HL-60 (cell line): ENCODE measurements around the gene SH3RF3.

Experiments
- DNase-seq, 2 experiments: peaks; one replicate each; pipeline ENCODE4 v3.0.0-alpha.2; 2010 to 2020; ENCODE audit warnings: low read depth in 1 of 2, low spot score in 1 of 2
- H3K27ac ChIP-seq: fragments of 250-450 bp; sonication (Bioruptor Pico); replicated peaks from 2 replicates; pipeline ENCODE4 v1.5.1; 2020; ENCODE audit warnings: mild to moderate bottlenecking, moderate library complexity
- H3K27me3 ChIP-seq: fragments of 250-450 bp; sonication (Bioruptor Pico); 2 replicates; pipeline ENCODE4 v1.5.1; 2021; ENCODE audit warnings: mild to moderate bottlenecking, moderate library complexity; ENCODE audit not compliant: insufficient read depth, poor library complexity, severe bottlenecking
- H3K4me3 ChIP-seq: replicated peaks from 2 replicates; pipeline ENCODE4 v1.5.1; 2011; ENCODE audit warnings: mild to moderate bottlenecking, control low read depth, low read length; ENCODE audit not compliant: insufficient read depth
- GABPA ChIP-seq: IDR thresholded peaks from 2 replicates; pipeline ENCODE4 v1.6.1; 2012; ENCODE audit warnings: low read depth
- POLR2AphosphoS5 ChIP-seq: IDR thresholded peaks from 2 replicates; pipeline ENCODE4 v1.6.1; 2012; ENCODE audit warnings: low read depth
- SPI1 ChIP-seq: IDR thresholded peaks from 2 replicates; pipeline ENCODE4 v1.6.1; 2012; ENCODE audit warnings: low read depth, mild to moderate bottlenecking, borderline replicate concordance
- TF ChIP-seq, protein P1 (sequence below): IDR thresholded peaks from one replicate; pipeline ENCODE4 v1.5.1; 2011; ENCODE audit warnings: low read length, control low read depth, inconsistent platforms; ENCODE audit not compliant: insufficient read depth
- TF ChIP-seq, protein P2 (sequence below): IDR thresholded peaks from 2 replicates; pipeline ENCODE4 v1.6.1; 2012; ENCODE audit warnings: low read depth; ENCODE audit not compliant: insufficient replicate concordance

Gene SH3RF3

DNA sequence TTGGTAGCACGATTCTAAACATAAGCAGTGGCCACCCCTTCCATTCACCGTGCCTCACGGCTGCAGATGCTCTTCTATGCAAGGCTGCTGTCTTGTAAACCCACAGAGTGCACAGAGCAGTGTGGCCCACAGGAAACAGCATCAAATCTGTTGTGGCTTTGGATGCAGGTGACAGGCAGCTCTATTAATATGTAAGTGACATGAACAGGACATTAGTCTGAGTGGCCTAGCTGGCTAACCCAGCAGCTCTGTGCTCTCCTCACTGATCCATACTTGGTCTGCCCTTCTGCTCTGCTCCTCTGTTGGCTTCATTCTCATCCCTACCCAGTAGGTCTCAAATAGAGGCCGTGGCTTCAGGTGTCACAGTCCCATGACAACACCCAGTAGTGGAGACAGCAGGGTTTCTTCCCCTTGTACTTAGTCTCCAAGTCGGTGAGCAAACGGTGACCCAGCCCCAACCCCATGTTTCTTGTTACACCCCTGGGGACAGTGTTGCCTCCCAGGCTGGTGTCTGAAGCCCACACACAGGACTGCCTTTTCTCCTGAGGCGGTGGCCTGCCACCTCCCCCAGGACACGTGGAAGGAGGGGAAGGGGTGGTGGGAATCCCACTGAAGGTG lies 5.8 kb downstream of the SH3RF3 start:
- H3K4me3 ChIP-seq, result no peak overlapping the region
- H3K27me3 ChIP-seq, result peaks cover 9% of the 10 kb centered on the region
- no peak for DNase-seq
- no peak overlapping the region for H3K27ac ChIP-seq
- no peak for TF ChIP-seq SPI1
- TF ChIP-seq POLR2AphosphoS5, result no peak
- TF ChIP-seq, protein P1, sequence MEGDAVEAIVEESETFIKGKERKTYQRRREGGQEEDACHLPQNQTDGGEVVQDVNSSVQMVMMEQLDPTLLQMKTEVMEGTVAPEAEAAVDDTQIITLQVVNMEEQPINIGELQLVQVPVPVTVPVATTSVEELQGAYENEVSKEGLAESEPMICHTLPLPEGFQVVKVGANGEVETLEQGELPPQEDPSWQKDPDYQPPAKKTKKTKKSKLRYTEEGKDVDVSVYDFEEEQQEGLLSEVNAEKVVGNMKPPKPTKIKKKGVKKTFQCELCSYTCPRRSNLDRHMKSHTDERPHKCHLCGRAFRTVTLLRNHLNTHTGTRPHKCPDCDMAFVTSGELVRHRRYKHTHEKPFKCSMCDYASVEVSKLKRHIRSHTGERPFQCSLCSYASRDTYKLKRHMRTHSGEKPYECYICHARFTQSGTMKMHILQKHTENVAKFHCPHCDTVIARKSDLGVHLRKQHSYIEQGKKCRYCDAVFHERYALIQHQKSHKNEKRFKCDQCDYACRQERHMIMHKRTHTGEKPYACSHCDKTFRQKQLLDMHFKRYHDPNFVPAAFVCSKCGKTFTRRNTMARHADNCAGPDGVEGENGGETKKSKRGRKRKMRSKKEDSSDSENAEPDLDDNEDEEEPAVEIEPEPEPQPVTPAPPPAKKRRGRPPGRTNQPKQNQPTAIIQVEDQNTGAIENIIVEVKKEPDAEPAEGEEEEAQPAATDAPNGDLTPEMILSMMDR, result no peak
- TF ChIP-seq GABPA, result no peak
- TF ChIP-seq, protein P2, sequence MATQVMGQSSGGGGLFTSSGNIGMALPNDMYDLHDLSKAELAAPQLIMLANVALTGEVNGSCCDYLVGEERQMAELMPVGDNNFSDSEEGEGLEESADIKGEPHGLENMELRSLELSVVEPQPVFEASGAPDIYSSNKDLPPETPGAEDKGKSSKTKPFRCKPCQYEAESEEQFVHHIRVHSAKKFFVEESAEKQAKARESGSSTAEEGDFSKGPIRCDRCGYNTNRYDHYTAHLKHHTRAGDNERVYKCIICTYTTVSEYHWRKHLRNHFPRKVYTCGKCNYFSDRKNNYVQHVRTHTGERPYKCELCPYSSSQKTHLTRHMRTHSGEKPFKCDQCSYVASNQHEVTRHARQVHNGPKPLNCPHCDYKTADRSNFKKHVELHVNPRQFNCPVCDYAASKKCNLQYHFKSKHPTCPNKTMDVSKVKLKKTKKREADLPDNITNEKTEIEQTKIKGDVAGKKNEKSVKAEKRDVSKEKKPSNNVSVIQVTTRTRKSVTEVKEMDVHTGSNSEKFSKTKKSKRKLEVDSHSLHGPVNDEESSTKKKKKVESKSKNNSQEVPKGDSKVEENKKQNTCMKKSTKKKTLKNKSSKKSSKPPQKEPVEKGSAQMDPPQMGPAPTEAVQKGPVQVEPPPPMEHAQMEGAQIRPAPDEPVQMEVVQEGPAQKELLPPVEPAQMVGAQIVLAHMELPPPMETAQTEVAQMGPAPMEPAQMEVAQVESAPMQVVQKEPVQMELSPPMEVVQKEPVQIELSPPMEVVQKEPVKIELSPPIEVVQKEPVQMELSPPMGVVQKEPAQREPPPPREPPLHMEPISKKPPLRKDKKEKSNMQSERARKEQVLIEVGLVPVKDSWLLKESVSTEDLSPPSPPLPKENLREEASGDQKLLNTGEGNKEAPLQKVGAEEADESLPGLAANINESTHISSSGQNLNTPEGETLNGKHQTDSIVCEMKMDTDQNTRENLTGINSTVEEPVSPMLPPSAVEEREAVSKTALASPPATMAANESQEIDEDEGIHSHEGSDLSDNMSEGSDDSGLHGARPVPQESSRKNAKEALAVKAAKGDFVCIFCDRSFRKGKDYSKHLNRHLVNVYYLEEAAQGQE, result no peak

DNA sequence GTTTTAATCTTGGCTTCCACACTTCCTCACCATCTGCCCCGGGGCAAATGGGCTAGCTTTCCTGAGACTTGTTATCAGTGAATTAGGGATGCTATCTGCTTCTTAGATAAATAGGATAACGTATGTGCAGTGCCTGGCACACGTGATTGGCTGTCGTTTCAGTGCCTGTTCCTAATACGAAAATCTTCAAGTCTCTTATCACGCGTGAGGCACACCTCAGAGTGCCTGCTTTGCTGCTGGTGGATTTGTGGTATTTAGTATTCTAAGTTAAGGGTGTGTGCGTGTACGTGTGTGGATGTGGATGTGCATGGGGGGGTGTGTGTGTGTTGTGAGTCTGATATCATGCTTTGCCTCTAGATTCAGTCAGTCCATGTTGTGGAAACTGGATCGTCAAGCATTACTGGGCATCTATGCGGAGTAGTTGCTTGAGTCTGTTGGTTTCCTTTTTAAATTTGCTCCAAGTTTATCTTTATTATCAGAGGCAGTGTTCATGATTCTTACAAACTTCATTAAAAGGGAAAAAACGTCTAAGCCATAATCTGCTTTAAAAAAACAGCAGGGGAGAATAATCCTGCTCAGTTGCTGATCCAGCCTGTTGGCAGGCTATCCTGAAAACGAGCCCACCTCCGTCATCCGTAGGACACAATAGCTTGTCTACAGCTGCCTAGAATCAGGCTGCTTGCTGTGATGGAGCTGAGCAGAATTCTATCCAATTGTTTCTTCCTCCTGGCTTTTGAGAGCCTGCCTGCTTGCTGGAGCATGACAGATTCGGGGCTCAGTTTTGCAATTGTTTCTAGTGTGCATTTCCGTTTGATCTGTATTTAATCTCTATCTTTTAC lies 6.6 kb downstream of the SH3RF3 start:
- H3K27ac ChIP-seq, result no peak overlapping the region
- DNase-seq, result no peak
- TF ChIP-seq, protein P1, result no peak
- no peak for TF ChIP-seq GABPA
- TF ChIP-seq SPI1, result no peak
- TF ChIP-seq, protein P2, result no peak
- no peak for TF ChIP-seq POLR2AphosphoS5
- H3K27me3 ChIP-seq, result peaks cover 4% of the 10 kb centered on the region
- H3K4me3 ChIP-seq, result no peak overlapping the region

DNA sequence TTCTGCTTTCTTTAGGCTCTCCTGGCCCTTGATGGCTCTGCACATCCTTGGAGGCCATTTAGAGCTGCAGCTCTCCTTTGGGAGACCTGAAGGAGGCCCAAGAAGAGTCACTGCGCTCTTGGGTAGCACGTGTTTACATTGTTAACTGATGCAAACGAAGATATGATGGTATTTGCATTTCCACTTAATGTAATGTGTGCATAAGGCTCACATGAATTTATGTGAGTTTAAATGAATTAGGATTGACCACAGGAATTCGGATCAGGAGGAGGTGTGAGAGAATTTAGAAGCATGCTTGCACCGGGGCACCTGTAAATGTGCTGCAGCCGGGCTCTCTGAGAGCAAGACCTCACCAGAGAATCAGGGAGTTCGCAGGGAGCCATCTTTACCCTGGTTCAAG lies 7.5 kb downstream of the SH3RF3 start:
- Histone ChIP-seq H3K27me3 (no peaks in the 10 kb centered on the region), H3K27ac (no peak overlapping the region), H3K4me3 (no peak overlapping the region)
- no peak for DNase-seq
- no peak for TF ChIP-seq POLR2AphosphoS5
- TF ChIP-seq GABPA, result no peak
- TF ChIP-seq, protein P2, result no peak
- TF ChIP-seq, protein P1, result no peak
- no peak for TF ChIP-seq SPI1
